Activated CD8-positive, alpha-beta T cell treated with anti-CD3 and anti-CD28 coated beads, Interleukin-2, amount 10 ng/mL, durations not matched to agents 7 days and 5 days (primary cell): Measurements from ENCODE around the gene SYNPO. TPM values are rescaled to one million over a fixed set of nuclear protein-coding genes. Genes with fewer than 3 reads are reported as not detected.

Experiments used
- ATAC-seq: fragments of 150-1000 bp; cut with Tn5 transposase; one replicate; pipeline ENCODE4 v1.10.0; 2021; ENCODE audit warnings: moderate library complexity
- CTCF ChIA-PET: fragments of 350-600 bp; sonication (Branson Sonifier 250); formaldehyde crosslinking; loops from one replicate; lab custom pipeline; 2021; ENCODE audit warnings: antibody characterized with exemption; lab: Charles Lee
- POLR2A ChIA-PET: fragments of 350-600 bp; sonication (Branson Sonifier 250); formaldehyde crosslinking; loops from one replicate; lab custom pipeline; 2021; ENCODE audit warnings: antibody characterized with exemption; lab: Charles Lee
- DNase-seq: peaks from one replicate; pipeline ENCODE4 v3.0.0-alpha.2; 2020
- H3K27ac Mint-ChIP-seq: one replicate; pipeline ENCODE4 v1.8.0; 2021; ENCODE audit warnings: mild to moderate bottlenecking, mixed read lengths
- H3K27me3 Mint-ChIP-seq: one replicate; pipeline ENCODE4 v1.8.0; 2021; ENCODE audit warnings: low read depth, mixed read lengths
- H3K36me3 Mint-ChIP-seq: one replicate; pipeline ENCODE4 v1.8.0; 2021; ENCODE audit warnings: low read depth, mixed read lengths
- H3K4me1 Mint-ChIP-seq: one replicate; pipeline ENCODE4 v1.8.0; 2021; ENCODE audit warnings: low read depth, mixed read lengths
- H3K4me3 Mint-ChIP-seq: one replicate; pipeline ENCODE4 v1.8.0; 2021; ENCODE audit warnings: mild to moderate bottlenecking, mixed read lengths
- H3K9me3 Mint-ChIP-seq: one replicate; pipeline ENCODE4 v1.8.0; 2022; ENCODE audit warnings: mixed read lengths; ENCODE audit not compliant: insufficient read depth
- total RNA-seq, 2 experiments: library from RNA; stranded (reverse); gene quantifications; one replicate each; pipeline ENCODE4 v1.2.3, GENCODE V29; 2021

The SYNPO gene
- total RNA-seq, 2 experiments from 2014 or later = 0.10 TPM; not detected in 1

- no peak overlapping the region for H3K27ac Mint-ChIP-seq
- POLR2A ChIA-PET = no interaction called here
- no peaks in the 10 kb centered on the region for H3K36me3 Mint-ChIP-seq
- CTCF ChIA-PET = no interaction called here
- H3K4me1 Mint-ChIP-seq = no peaks in the 10 kb centered on the region
- H3K27me3 Mint-ChIP-seq = peaks cover 17% of the 10 kb centered on the region
- ATAC-seq = no peak
- H3K4me3 Mint-ChIP-seq = no peak overlapping the region
- no peak for DNase-seq
- H3K9me3 Mint-ChIP-seq = no peaks in the 10 kb centered on the region
Measured at GRCh38 chr5:150639377-150639692, 1.1 kb upstream of the SYNPO start.

GRCh38 chr5:150639751-150640150 is 709 bp upstream of the SYNPO start:
- DNase-seq (no peak), ATAC-seq (no peak)
- no peak overlapping the region for H3K27ac Mint-ChIP-seq
- POLR2A ChIA-PET = no interaction called here
- no peaks in the 10 kb centered on the region for H3K36me3 Mint-ChIP-seq
- no peaks in the 10 kb centered on the region for H3K9me3 Mint-ChIP-seq
- CTCF ChIA-PET = no interaction called here
- H3K27me3 Mint-ChIP-seq = peaks cover 17% of the 10 kb centered on the region
- H3K4me3 Mint-ChIP-seq = no peak overlapping the region
- H3K4me1 Mint-ChIP-seq = no peaks in the 10 kb centered on the region

GRCh38 chr5:150641006-150641570 is 628 bp downstream of the SYNPO start:
- no peak for ATAC-seq
- Mint-ChIP-seq H3K36me3 (no peaks in the 10 kb centered on the region), H3K4me1 (no peaks in the 10 kb centered on the region), H3K9me3 (no peaks in the 10 kb centered on the region), H3K4me3 (no peak overlapping the region), H3K27ac (no peak overlapping the region), H3K27me3 (peaks cover 10% of the 10 kb centered on the region)
- POLR2A ChIA-PET = no interaction called here
- CTCF ChIA-PET = no interaction called here
- no peak for DNase-seq

GRCh38 chr5:150641824-150642566 is 1.5 kb downstream of the SYNPO start:
- DNase-seq (no peak), ATAC-seq (no peak)
- Mint-ChIP-seq H3K27me3 (peaks cover 6% of the 10 kb centered on the region), H3K4me1 (no peaks in the 10 kb centered on the region), H3K9me3 (no peaks in the 10 kb centered on the region), H3K4me3 (no peak overlapping the region), H3K27ac (no peak overlapping the region), H3K36me3 (no peaks in the 10 kb centered on the region)
- ChIA-PET POLR2A (interaction anchor here (0.6 kb wide), 1 partner anchor 187 kb away, joined by 3 read pairs; no protein-coding TSS in a partner anchor), CTCF (interaction anchor here (1.0 kb wide), 1 partner anchor 13 kb away, joined by 4 read pairs; no protein-coding TSS in a partner anchor)

GRCh38 chr5:150642567-150642927 is 2.1 kb downstream of the SYNPO start:
- DNase-seq (no peak), ATAC-seq (no peak)
- Mint-ChIP-seq H3K36me3 (no peaks in the 10 kb centered on the region), H3K27ac (no peak overlapping the region), H3K9me3 (no peaks in the 10 kb centered on the region), H3K4me1 (no peaks in the 10 kb centered on the region), H3K27me3 (peaks cover 3% of the 10 kb centered on the region), H3K4me3 (no peak overlapping the region)
- CTCF ChIA-PET = interaction anchor here (0.9 to 1.0 kb wide), 2 partner anchors 12 to 81 kb away, joined by 3 to 4 read pairs; no protein-coding TSS in a partner anchor
- POLR2A ChIA-PET = no interaction called here

- Mint-ChIP-seq H3K27ac (no peak overlapping the region), H3K36me3 (no peaks in the 10 kb centered on the region), H3K27me3 (peaks cover 1% of the 10 kb centered on the region), H3K9me3 (no peaks in the 10 kb centered on the region), H3K4me3 (no peak overlapping the region), H3K4me1 (no peaks in the 10 kb centered on the region)
- ChIA-PET CTCF (interaction anchor here (0.9 to 1.7 kb wide), 4 partner anchors 11 to 184 kb away, joined by 3 to 4 read pairs (median 3); no protein-coding TSS in a partner anchor), POLR2A (no interaction called here)
- no peak for DNase-seq
- no peak for ATAC-seq
Measured at GRCh38 chr5:150642991-150643710, 2.7 kb downstream of the SYNPO start.

- Mint-ChIP-seq H3K27ac (no peak overlapping the region), H3K4me3 (no peak overlapping the region), H3K27me3 (no peaks in the 10 kb centered on the region), H3K36me3 (no peaks in the 10 kb centered on the region), H3K9me3 (no peaks in the 10 kb centered on the region), H3K4me1 (no peaks in the 10 kb centered on the region)
- ATAC-seq = no peak
- POLR2A ChIA-PET = no interaction called here
- CTCF ChIA-PET = interaction anchor here (1.2 to 1.7 kb wide), 2 partner anchors 12 to 185 kb away, joined by 3 read pairs; no protein-coding TSS in a partner anchor
- DNase-seq = no peak
Measured at GRCh38 chr5:150644058-150644457, 3.6 kb downstream of the SYNPO start.

- no peaks in the 10 kb centered on the region for H3K9me3 Mint-ChIP-seq
- CTCF ChIA-PET = interaction anchor here (1.2 to 1.7 kb wide), 2 partner anchors 11 to 185 kb away, joined by 3 read pairs; no protein-coding TSS in a partner anchor
Measured at GRCh38 chr5:150644514-150644913, 4.1 kb downstream of the SYNPO start.

GRCh38 chr5:150645070-150645700 is 4.7 kb downstream of the SYNPO start:
- POLR2A ChIA-PET = no interaction called here
- no peaks in the 10 kb centered on the region for H3K27me3 Mint-ChIP-seq
- no peak overlapping the region for H3K4me3 Mint-ChIP-seq

More at GRCh38 chr5:150644514-150644913, 4.1 kb downstream of the SYNPO start:
- H3K4me1 Mint-ChIP-seq = no peaks in the 10 kb centered on the region
- H3K27ac Mint-ChIP-seq = no peak overlapping the region
- no peak for DNase-seq
- no peak overlapping the region for H3K4me3 Mint-ChIP-seq
- ATAC-seq = no peak
- no peaks in the 10 kb centered on the region for H3K27me3 Mint-ChIP-seq
- H3K36me3 Mint-ChIP-seq = no peaks in the 10 kb centered on the region
- POLR2A ChIA-PET = no interaction called here

GRCh38 chr5:150647275-150648251 is 7.1 kb downstream of the SYNPO start:
- Mint-ChIP-seq H3K27ac (no peak overlapping the region), H3K27me3 (no peaks in the 10 kb centered on the region), H3K4me1 (no peaks in the 10 kb centered on the region), H3K36me3 (no peaks in the 10 kb centered on the region), H3K9me3 (no peaks in the 10 kb centered on the region), H3K4me3 (no peak overlapping the region)
- ATAC-seq (no peak), DNase-seq (no peak)
- ChIA-PET POLR2A (no interaction called here), CTCF (no interaction called here)

More at GRCh38 chr5:150645070-150645700, 4.7 kb downstream of the SYNPO start:
- no peak for DNase-seq
- H3K27ac Mint-ChIP-seq = no peak overlapping the region
- no peaks in the 10 kb centered on the region for H3K36me3 Mint-ChIP-seq
- H3K9me3 Mint-ChIP-seq = no peaks in the 10 kb centered on the region
- no peaks in the 10 kb centered on the region for H3K4me1 Mint-ChIP-seq
- no peak for ATAC-seq
- CTCF ChIA-PET = interaction anchor here (1.7 kb wide), 1 partner anchor 11 kb away, joined by 3 read pairs; no protein-coding TSS in a partner anchor
